Measurements from ENCODE around the gene AUTS2. TPM values are rescaled to one million over a fixed set of nuclear protein-coding genes. Genes with fewer than 3 reads are reported as not detected.

AUTS2 gene
- total RNA-seq, 1 experiment from 2014 or later, result not detected

DNA sequence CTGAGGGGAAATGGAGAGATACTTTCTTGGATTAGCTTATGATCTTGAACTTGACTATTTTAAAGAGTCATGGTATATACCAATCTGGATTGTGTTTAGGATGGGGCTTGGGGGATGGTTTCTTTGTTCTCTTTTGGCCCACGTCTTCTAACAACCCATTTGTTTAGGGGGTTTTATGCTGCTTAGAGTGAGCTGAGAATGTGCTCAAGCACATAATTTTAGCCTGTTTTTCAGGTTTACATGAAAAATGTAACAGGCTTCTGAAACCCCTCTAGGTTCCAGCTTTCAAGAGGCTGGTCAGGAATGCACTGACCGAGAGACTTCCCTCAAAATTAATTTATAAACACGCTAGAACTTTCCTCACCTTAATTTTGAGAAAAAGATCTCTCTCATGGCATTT is 94.3 kb downstream of the AUTS2 start:
- H3K9me3 Mint-ChIP-seq (ENCODE audit: low read depth, unreplicated experiment), result peaks cover 2% of the 10 kb centered on the region
- H3K4me3 Mint-ChIP-seq (ENCODE audit: low read depth, unreplicated experiment), result no peak overlapping the region
- DNase-seq, result no peak
- H3K36me3 Mint-ChIP-seq (ENCODE audit: insufficient read depth, unreplicated experiment), result no peaks in the 10 kb centered on the region
- no peaks in the 10 kb centered on the region for H3K27me3 Mint-ChIP-seq (ENCODE audit: unreplicated experiment)
- H3K27ac Mint-ChIP-seq (ENCODE audit: unreplicated experiment), result no peak overlapping the region
- BruUV-seq (replicated peaks), result no TSS peak
- CTCF ChIA-PET, result no interaction called here
- no peaks in the 10 kb centered on the region for H3K4me1 Mint-ChIP-seq (ENCODE audit: low read depth, unreplicated experiment)
- TF ChIP-seq, protein P1, sequence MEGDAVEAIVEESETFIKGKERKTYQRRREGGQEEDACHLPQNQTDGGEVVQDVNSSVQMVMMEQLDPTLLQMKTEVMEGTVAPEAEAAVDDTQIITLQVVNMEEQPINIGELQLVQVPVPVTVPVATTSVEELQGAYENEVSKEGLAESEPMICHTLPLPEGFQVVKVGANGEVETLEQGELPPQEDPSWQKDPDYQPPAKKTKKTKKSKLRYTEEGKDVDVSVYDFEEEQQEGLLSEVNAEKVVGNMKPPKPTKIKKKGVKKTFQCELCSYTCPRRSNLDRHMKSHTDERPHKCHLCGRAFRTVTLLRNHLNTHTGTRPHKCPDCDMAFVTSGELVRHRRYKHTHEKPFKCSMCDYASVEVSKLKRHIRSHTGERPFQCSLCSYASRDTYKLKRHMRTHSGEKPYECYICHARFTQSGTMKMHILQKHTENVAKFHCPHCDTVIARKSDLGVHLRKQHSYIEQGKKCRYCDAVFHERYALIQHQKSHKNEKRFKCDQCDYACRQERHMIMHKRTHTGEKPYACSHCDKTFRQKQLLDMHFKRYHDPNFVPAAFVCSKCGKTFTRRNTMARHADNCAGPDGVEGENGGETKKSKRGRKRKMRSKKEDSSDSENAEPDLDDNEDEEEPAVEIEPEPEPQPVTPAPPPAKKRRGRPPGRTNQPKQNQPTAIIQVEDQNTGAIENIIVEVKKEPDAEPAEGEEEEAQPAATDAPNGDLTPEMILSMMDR (IDR thresholded peaks at IDR 0.05; ENCODE audit: unreplicated experiment), result no peak
- intact Hi-C loops (cut with micrococcal nuclease; ENCODE audit: unreplicated experiment), result no loop called here

DNA sequence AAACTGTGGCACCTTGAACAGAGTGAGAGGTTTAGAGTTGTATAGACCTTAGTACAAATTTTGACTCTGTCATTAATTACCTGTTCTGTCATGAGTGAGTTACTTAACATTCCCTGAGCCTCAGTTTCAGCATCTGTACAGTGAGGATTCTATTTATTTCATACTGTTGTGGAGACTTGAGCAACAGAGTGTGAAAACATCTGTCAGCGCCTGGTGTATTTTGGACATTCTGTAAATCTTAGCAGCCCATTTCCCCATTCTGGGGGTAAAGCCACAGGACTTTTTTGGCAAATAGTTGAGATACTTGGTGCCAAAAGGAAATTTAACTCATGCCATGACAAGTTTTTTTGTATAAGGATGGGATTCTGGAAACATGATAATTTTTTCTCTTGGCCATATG is 94.8 kb downstream of the AUTS2 start:
- Mint-ChIP-seq H3K36me3 (ENCODE audit: insufficient read depth, unreplicated experiment) (no peaks in the 10 kb centered on the region), H3K9me3 (ENCODE audit: low read depth, unreplicated experiment) (no peaks in the 10 kb centered on the region), H3K27me3 (ENCODE audit: unreplicated experiment) (no peaks in the 10 kb centered on the region), H3K4me3 (ENCODE audit: low read depth, unreplicated experiment) (no peak overlapping the region), H3K4me1 (ENCODE audit: low read depth, unreplicated experiment) (no peaks in the 10 kb centered on the region), H3K27ac (ENCODE audit: unreplicated experiment) (no peak overlapping the region)
- intact Hi-C loops (cut with micrococcal nuclease; ENCODE audit: unreplicated experiment), result no loop called here
- TF ChIP-seq, protein P1 (IDR thresholded peaks at IDR 0.05; ENCODE audit: unreplicated experiment), result no peak
- no peak for DNase-seq
- CTCF ChIA-PET, result no interaction called here
- no TSS peak for BruUV-seq (replicated peaks)

- TF ChIP-seq, protein P1 (IDR thresholded peaks at IDR 0.05; ENCODE audit: unreplicated experiment), result no peak
- CTCF ChIA-PET, result no interaction called here
- intact Hi-C loops (cut with micrococcal nuclease; ENCODE audit: unreplicated experiment), result no loop called here
- BruUV-seq (replicated peaks), result no TSS peak
- no peak overlapping the region for H3K4me3 Mint-ChIP-seq (ENCODE audit: low read depth, unreplicated experiment)
- no peaks in the 10 kb centered on the region for H3K4me1 Mint-ChIP-seq (ENCODE audit: low read depth, unreplicated experiment)
- no peaks in the 10 kb centered on the region for H3K36me3 Mint-ChIP-seq (ENCODE audit: insufficient read depth, unreplicated experiment)
- no peak overlapping the region for H3K27ac Mint-ChIP-seq (ENCODE audit: unreplicated experiment)
- DNase-seq, result no peak
- no peaks in the 10 kb centered on the region for H3K9me3 Mint-ChIP-seq (ENCODE audit: low read depth, unreplicated experiment)
- H3K27me3 Mint-ChIP-seq (ENCODE audit: unreplicated experiment), result no peaks in the 10 kb centered on the region
Observed at GRCh38 chr7:69696054-69696591, 97.8 kb downstream of the AUTS2 start.

DNA sequence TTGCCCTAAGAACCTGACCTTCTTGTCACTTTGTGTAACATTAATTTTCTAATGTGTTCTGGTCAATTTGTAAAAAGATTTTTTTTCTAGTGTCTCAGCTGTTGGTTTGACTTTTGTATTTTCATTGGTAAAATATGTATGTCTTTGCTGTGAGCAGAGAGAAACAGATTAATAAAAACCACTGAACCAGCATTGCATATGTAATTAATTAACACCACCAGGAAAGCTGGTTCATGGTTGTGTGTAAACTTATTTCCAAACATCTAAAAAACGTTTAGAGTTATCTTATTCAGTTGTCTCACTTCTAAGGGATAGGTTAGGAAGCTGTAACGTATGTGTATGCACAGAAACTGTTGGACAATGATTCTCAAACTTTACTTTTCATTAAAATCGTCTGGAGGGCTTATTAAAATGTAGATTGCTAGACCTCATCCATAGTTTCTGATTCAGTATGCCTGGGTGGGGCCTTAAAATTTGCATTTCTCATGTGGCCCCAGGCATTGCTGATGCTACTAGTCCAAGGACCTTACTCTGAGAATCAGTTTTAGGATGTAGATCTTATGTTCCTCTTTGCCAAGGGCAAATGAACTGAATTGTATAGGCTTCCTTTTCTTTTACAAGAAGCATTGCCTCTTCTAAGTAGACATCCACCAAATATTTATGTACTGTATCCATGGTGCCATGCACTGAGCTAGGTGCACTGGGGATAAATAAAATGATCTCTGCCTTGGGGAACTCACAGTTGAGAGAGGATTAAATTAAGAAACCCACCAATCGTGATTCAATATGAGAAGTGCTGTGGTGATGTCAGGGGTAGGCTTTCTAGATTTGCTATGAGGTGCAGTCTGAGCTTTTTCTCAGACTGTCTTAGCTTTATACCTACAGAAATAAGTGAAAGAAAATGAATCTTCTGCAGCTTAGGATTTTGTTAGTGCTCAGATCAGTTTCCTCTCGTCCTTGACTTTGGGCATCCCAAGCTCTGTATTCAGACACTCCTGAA is 98.7 kb downstream of the AUTS2 start:
- Mint-ChIP-seq H3K4me1 (ENCODE audit: low read depth, unreplicated experiment) (no peaks in the 10 kb centered on the region), H3K27me3 (ENCODE audit: unreplicated experiment) (no peaks in the 10 kb centered on the region), H3K9me3 (ENCODE audit: low read depth, unreplicated experiment) (no peaks in the 10 kb centered on the region), H3K27ac (ENCODE audit: unreplicated experiment) (no peak overlapping the region), H3K4me3 (ENCODE audit: low read depth, unreplicated experiment) (no peak overlapping the region), H3K36me3 (ENCODE audit: insufficient read depth, unreplicated experiment) (no peaks in the 10 kb centered on the region)
- CTCF ChIA-PET, result no interaction called here
- TF ChIP-seq, protein P1 (IDR thresholded peaks at IDR 0.05; ENCODE audit: unreplicated experiment), result no peak
- BruUV-seq (replicated peaks), result no TSS peak
- intact Hi-C loops (cut with micrococcal nuclease; ENCODE audit: unreplicated experiment), result no loop called here
- DNase-seq, result no peak
